ENCODE data around the gene MPND.
A peak's percentile ranks its signal among the peaks of the same experiment; 100 is the strongest.

The MPND gene

DNA sequence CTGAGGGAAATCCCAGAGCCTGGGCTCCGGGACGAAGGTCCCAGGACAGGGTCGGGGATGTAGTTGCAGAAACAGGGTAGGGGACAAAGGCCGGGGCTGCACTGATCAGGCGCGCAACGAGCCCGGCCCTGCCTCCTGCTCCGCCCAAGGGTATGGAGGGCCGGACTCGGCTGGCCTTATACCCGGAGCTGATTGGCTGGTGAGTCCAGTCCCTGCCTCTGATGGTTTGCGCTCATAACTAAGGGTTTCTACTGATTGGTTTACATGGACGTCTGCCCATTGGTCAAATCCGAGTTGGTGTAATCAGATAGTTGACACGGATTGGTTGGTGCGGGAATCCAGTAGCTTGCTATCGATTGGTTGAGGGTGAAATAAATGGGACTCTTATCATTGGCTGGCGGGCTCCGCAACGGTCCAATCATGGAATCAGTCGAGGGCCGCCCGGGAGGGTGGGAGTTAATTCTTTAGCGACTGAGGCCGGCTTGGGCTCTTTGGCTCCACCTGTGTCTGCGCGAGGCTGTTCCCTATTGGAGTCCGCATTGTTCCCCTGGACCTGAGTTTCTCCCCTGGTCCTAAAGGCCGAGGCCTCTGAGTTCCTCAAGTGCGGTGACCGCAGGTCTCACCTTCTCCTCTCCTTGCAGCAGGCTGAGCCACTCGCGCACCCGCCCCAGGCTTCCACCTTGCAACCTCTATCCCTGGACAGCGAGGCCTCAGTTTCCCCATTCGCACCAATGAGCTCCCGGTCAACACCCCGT is 570 bp upstream of the MPND start (continued):
- TF ChIP-seq SETDB1 (IDR thresholded peaks at IDR 0.05; ENCODE audit: insufficient read length, low read length) = no peak
- no peak for TF ChIP-seq ZNF585B (tag by site-specific recombination; IDR thresholded peaks at IDR 0.05)
- no peak for TF ChIP-seq EGR2 (tag by site-specific recombination; IDR thresholded peaks at IDR 0.05; ENCODE audit: low read depth)
- 0 out of 2 replicates have a peak, but pooled peaks have one; percentile 44 for TF ChIP-seq GLIS1 (tag by site-specific recombination; IDR thresholded peaks at IDR 0.05)
- no peak for TF ChIP-seq GFI1B (tag by site-specific recombination; IDR thresholded peaks at IDR 0.05)
- no peak for TF ChIP-seq HOXD13 (CRISPR knock-in tag; IDR thresholded peaks at IDR 0.05; ENCODE audit: borderline replicate concordance)
- TF ChIP-seq ZNF76 (tag by site-specific recombination; IDR thresholded peaks at IDR 0.05; ENCODE audit: borderline replicate concordance, low read depth) = 0 out of 2 replicates have a peak, but pooled peaks have one; percentile 42
- TF ChIP-seq, protein P1, sequence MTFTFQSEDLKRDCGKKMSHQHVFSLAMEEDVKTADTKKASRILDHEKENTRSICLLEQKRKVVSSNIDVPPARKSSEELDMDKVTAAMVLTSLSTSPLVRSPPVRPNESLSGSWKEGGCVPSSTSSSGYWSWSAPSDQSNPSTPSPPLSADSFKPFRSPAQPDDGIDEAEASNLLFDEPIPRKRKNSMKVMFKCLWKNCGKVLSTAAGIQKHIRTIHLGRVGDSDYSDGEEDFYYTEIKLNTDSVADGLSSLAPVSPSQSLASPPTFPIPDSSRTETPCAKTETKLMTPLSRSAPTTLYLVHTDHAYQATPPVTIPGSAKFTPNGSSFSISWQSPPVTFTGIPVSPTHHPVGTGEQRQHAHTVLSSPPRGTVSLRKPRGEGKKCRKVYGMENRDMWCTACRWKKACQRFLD (tag by site-specific recombination; IDR thresholded peaks at IDR 0.05) = no peak
- TF ChIP-seq, protein P2, sequence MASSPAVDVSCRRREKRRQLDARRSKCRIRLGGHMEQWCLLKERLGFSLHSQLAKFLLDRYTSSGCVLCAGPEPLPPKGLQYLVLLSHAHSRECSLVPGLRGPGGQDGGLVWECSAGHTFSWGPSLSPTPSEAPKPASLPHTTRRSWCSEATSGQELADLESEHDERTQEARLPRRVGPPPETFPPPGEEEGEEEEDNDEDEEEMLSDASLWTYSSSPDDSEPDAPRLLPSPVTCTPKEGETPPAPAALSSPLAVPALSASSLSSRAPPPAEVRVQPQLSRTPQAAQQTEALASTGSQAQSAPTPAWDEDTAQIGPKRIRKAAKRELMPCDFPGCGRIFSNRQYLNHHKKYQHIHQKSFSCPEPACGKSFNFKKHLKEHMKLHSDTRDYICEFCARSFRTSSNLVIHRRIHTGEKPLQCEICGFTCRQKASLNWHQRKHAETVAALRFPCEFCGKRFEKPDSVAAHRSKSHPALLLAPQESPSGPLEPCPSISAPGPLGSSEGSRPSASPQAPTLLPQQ (tag by site-specific recombination; IDR thresholded peaks at IDR 0.05) = peak; percentile 74
- peak; percentile 69; the same call in 1 of the 2 replicates for TF ChIP-seq ZFP69B (tag by site-specific recombination; IDR thresholded peaks at IDR 0.05)
- no peak for TF ChIP-seq ZNF660 (tag by site-specific recombination; IDR thresholded peaks at IDR 0.05)
- TF ChIP-seq, protein P3, sequence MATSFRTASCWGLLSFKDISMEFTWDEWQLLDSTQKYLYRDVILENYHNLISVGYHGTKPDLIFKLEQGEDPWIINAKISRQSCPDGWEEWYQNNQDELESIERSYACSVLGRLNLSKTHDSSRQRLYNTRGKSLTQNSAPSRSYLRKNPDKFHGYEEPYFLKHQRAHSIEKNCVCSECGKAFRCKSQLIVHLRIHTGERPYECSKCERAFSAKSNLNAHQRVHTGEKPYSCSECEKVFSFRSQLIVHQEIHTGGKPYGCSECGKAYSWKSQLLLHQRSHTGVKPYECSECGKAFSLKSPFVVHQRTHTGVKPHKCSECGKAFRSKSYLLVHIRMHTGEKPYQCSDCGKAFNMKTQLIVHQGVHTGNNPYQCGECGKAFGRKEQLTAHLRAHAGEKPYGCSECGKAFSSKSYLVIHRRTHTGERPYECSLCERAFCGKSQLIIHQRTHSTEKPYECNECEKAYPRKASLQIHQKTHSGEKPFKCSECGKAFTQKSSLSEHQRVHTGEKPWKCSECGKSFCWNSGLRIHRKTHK (tag by site-specific recombination; IDR thresholded peaks at IDR 0.05) = no peak
- TF ChIP-seq, protein P4, sequence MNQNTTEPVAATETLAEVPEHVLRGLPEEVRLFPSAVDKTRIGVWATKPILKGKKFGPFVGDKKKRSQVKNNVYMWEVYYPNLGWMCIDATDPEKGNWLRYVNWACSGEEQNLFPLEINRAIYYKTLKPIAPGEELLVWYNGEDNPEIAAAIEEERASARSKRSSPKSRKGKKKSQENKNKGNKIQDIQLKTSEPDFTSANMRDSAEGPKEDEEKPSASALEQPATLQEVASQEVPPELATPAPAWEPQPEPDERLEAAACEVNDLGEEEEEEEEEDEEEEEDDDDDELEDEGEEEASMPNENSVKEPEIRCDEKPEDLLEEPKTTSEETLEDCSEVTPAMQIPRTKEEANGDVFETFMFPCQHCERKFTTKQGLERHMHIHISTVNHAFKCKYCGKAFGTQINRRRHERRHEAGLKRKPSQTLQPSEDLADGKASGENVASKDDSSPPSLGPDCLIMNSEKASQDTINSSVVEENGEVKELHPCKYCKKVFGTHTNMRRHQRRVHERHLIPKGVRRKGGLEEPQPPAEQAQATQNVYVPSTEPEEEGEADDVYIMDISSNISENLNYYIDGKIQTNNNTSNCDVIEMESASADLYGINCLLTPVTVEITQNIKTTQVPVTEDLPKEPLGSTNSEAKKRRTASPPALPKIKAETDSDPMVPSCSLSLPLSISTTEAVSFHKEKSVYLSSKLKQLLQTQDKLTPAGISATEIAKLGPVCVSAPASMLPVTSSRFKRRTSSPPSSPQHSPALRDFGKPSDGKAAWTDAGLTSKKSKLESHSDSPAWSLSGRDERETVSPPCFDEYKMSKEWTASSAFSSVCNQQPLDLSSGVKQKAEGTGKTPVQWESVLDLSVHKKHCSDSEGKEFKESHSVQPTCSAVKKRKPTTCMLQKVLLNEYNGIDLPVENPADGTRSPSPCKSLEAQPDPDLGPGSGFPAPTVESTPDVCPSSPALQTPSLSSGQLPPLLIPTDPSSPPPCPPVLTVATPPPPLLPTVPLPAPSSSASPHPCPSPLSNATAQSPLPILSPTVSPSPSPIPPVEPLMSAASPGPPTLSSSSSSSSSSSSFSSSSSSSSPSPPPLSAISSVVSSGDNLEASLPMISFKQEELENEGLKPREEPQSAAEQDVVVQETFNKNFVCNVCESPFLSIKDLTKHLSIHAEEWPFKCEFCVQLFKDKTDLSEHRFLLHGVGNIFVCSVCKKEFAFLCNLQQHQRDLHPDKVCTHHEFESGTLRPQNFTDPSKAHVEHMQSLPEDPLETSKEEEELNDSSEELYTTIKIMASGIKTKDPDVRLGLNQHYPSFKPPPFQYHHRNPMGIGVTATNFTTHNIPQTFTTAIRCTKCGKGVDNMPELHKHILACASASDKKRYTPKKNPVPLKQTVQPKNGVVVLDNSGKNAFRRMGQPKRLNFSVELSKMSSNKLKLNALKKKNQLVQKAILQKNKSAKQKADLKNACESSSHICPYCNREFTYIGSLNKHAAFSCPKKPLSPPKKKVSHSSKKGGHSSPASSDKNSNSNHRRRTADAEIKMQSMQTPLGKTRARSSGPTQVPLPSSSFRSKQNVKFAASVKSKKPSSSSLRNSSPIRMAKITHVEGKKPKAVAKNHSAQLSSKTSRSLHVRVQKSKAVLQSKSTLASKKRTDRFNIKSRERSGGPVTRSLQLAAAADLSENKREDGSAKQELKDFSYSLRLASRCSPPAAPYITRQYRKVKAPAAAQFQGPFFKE (tag by site-specific recombination; IDR thresholded peaks at IDR 0.05; ENCODE audit: borderline replicate concordance) = no peak
- TF ChIP-seq TRIM28 (IDR thresholded peaks at IDR 0.05; ENCODE audit: borderline replicate concordance, low read length) = no peak
- TF ChIP-seq ZNF23 (tag by site-specific recombination; IDR thresholded peaks at IDR 0.05; ENCODE audit: borderline replicate concordance) = no peak
- TF ChIP-seq SP7 (tag by site-specific recombination; IDR thresholded peaks at IDR 0.05) = peak; percentile 43; the same call in 1 of the 2 replicates
- peak; percentile 40; the same call in 1 of the 2 replicates for TF ChIP-seq TCF7L2 (IDR thresholded peaks at IDR 0.05; ENCODE audit: borderline replicate concordance, low read depth, low read length)
- TF ChIP-seq ZNF548 (tag by site-specific recombination; IDR thresholded peaks at IDR 0.05) = no peak
- TF ChIP-seq ZNF350 (tag by site-specific recombination; IDR thresholded peaks at IDR 0.05) = no peak
- peak; percentile 89; the same call in 1 of the 2 replicates for TF ChIP-seq ZNF10 (tag by site-specific recombination; IDR thresholded peaks at IDR 0.05)
- TF ChIP-seq, protein P5, sequence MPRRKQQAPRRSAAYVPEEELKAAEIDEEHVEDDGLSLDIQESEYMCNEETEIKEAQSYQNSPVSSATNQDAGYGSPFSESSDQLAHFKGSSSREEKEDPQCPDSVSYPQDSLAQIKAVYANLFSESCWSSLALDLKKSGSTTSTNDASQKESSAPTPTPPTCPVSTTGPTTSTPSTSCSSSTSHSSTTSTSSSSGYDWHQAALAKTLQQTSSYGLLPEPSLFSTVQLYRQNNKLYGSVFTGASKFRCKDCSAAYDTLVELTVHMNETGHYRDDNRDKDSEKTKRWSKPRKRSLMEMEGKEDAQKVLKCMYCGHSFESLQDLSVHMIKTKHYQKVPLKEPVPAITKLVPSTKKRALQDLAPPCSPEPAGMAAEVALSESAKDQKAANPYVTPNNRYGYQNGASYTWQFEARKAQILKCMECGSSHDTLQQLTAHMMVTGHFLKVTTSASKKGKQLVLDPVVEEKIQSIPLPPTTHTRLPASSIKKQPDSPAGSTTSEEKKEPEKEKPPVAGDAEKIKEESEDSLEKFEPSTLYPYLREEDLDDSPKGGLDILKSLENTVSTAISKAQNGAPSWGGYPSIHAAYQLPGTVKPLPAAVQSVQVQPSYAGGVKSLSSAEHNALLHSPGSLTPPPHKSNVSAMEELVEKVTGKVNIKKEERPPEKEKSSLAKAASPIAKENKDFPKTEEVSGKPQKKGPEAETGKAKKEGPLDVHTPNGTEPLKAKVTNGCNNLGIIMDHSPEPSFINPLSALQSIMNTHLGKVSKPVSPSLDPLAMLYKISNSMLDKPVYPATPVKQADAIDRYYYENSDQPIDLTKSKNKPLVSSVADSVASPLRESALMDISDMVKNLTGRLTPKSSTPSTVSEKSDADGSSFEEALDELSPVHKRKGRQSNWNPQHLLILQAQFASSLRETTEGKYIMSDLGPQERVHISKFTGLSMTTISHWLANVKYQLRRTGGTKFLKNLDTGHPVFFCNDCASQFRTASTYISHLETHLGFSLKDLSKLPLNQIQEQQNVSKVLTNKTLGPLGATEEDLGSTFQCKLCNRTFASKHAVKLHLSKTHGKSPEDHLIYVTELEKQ (tag by site-specific recombination; IDR thresholded peaks at IDR 0.05; ENCODE audit: borderline replicate concordance) = peak; percentile 28; the same call in 1 of the 2 replicates
- TF ChIP-seq GLI4 (tag by site-specific recombination; IDR thresholded peaks at IDR 0.05) = no peak
- no peak for TF ChIP-seq MEIS1 (CRISPR knock-in tag; IDR thresholded peaks at IDR 0.05; ENCODE audit: borderline replicate concordance)
- TF ChIP-seq ZNF596 (tag by site-specific recombination; IDR thresholded peaks at IDR 0.05) = no peak
- TF ChIP-seq, protein P6, sequence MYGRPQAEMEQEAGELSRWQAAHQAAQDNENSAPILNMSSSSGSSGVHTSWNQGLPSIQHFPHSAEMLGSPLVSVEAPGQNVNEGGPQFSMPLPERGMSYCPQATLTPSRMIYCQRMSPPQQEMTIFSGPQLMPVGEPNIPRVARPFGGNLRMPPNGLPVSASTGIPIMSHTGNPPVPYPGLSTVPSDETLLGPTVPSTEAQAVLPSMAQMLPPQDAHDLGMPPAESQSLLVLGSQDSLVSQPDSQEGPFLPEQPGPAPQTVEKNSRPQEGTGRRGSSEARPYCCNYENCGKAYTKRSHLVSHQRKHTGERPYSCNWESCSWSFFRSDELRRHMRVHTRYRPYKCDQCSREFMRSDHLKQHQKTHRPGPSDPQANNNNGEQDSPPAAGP (tag by site-specific recombination; IDR thresholded peaks at IDR 0.05) = peak; percentile 88

Data from HEK293 (cell line).